CD4-positive, alpha-beta T cell (primary cell): ENCODE results near the gene CXCL12. TPM values are rescaled to one million over a fixed set of nuclear protein-coding genes. Genes with fewer than 3 reads are reported as not detected.

Source experiments
- ATAC-seq: fragments of 200-7000 bp; cut with Tn5 transposase; one replicate; pipeline ENCODE4 v1.10.0; 2022; ENCODE audit warnings: mild to moderate bottlenecking; ENCODE audit not compliant: poor library complexity
- CTCF ChIA-PET: fragments of 350-600 bp; sonication (Branson Sonifier 250); formaldehyde crosslinking; loops from one replicate; lab custom pipeline; 2021; ENCODE audit warnings: antibody characterized with exemption, inconsistent platforms; lab: Charles Lee
- POLR2A ChIA-PET: fragments of 350-600 bp; sonication (Branson Sonifier 250); formaldehyde crosslinking; loops from one replicate; lab custom pipeline; 2021; ENCODE audit warnings: antibody characterized with exemption, inconsistent platforms; lab: Charles Lee
- DNase-seq, 14 experiments: peaks; one replicate each; pipeline ENCODE4 v3.0.0-alpha.2; 2013 to 2020; ENCODE audit warnings: mixed read lengths in 2 of 14
- H3K27ac ChIP-seq, 2 donors: one replicate each; pipeline versions ENCODE4 v1.5.1 to v1.7.0; 2013; ENCODE audit warnings: low read length in 2 of 2, low read depth in 1 of 2, mild to moderate bottlenecking in 1 of 2
- H3K27me3 ChIP-seq, 2 experiments: 1 replicate in 1 of 2; 2 replicates in 1 of 2; pipeline versions ENCODE4 v1.6.1 to v1.7.0; 2013; ENCODE audit warnings: low read length in 2 of 2, control low read depth in 1 of 2, mild to moderate bottlenecking in 1 of 2, moderate library complexity in 1 of 2; ENCODE audit not compliant: insufficient read depth in 2 of 2, control insufficient read depth in 1 of 2
- H3K36me3 ChIP-seq: one replicate; pipeline ENCODE4 v1.6.1; 2013; ENCODE audit warnings: low read length, control low read depth; ENCODE audit not compliant: insufficient read depth
- H3K4me1 ChIP-seq: one replicate; pipeline ENCODE4 v1.6.1; 2013; ENCODE audit warnings: low read length, control low read depth; ENCODE audit not compliant: insufficient read depth
- H3K4me3 ChIP-seq: one replicate; pipeline ENCODE4 v1.5.1; 2013; ENCODE audit warnings: mild to moderate bottlenecking, low read length, moderate library complexity
- H3K9me3 ChIP-seq, 2 experiments: 1 replicate in 1 of 2; 2 replicates in 1 of 2; pipeline versions ENCODE4 v1.6.1 to v1.7.0; 2013; ENCODE audit warnings: low read length in 2 of 2, mild to moderate bottlenecking in 2 of 2, control low read depth in 1 of 2, moderate library complexity in 1 of 2; ENCODE audit not compliant: control insufficient read depth in 1 of 2, insufficient read depth in 1 of 2
- H3K27ac Mint-ChIP-seq: one replicate; pipeline ENCODE4 v1.8.0; 2020; ENCODE audit warnings: mixed read lengths
- H3K27me3 Mint-ChIP-seq: one replicate; pipeline ENCODE4 v1.8.0; 2021; ENCODE audit warnings: mixed read lengths
- H3K36me3 Mint-ChIP-seq: one replicate; pipeline ENCODE4 v1.8.0; 2021; ENCODE audit warnings: low read depth, mixed read lengths
- H3K4me1 Mint-ChIP-seq: one replicate; pipeline ENCODE4 v1.8.0; 2021; ENCODE audit warnings: low read depth, mixed read lengths
- H3K4me3 Mint-ChIP-seq: one replicate; pipeline ENCODE4 v1.8.0; 2020; ENCODE audit warnings: mild to moderate bottlenecking, mixed read lengths
- H3K9me3 Mint-ChIP-seq: one replicate; pipeline ENCODE4 v1.8.0; 2020; ENCODE audit warnings: mixed read lengths
- intact Hi-C, 2 experiments: fragments of 100-400 bp; cut with DNase I in 1 of 2; cut with micrococcal nuclease in 1 of 2; formaldehyde crosslinking; loops; one replicate each; pipeline versions ENCODE4 v1.15.1 to v1.9.0; 2023 to 2025; cut with DNase I, micrococcal nuclease
- total RNA-seq, 174 experiments: library from RNA in 2 of 174; stranded (reverse) in 2 of 174; gene quantifications; one replicate each; pipeline ENCODE4 v1.2.3 and lab custom pipeline; 2021 to 2026
- TF ChIP-seq, protein P1 (sequence below): fragments of 200-600 bp; IDR thresholded peaks from one replicate; pipeline ENCODE4 v1.8.0; 2022; ENCODE audit warnings: antibody characterized with exemption, mild to moderate bottlenecking

Gene CXCL12
- total RNA-seq, 2 experiments from 2014 or later: not detected

DNA sequence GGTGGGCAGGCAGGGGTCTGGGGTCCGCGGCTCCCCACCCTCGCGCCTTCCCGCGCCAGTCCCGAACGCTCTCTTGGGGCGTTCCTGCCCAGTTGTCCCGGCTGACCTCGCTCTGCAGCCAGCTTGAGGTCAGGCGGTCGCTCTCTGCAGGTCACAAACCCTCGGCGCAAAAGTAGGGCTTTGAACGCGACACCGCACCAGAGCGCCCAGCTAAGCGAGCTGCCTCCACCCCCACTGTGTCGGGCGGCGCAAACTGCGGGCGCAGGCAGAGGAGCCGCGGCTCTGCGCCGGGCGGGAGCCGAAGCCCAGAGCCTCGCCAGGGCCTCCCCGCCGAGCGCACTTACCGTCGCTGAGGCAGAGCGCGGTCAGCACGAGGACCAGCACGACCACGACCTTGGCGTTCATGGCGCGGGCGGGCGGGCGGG, 284 bp downstream of the CXCL12 start:
- ChIA-PET POLR2A (no interaction called here), CTCF (no interaction called here)
- peaks cover 3% of the 10 kb centered on the region for H3K4me1 ChIP-seq
- H3K27ac ChIP-seq: no peak overlapping the region
- peaks cover 0 to 31% of the 10 kb centered on the region in 2 experiments for H3K9me3 ChIP-seq
- no peak overlapping the region for H3K4me3 Mint-ChIP-seq
- ATAC-seq (no peak), DNase-seq (no peak)
- H3K4me1 Mint-ChIP-seq: peaks cover 4% of the 10 kb centered on the region
- no peak overlapping the region for H3K4me3 ChIP-seq
- no peak overlapping the region for H3K27ac Mint-ChIP-seq
- H3K27me3 Mint-ChIP-seq: peaks cover 57% of the 10 kb centered on the region
- H3K27me3 ChIP-seq: peaks cover 26 to 53% of the 10 kb centered on the region in 2 experiments
- intact Hi-C loops: loop anchor here in 1 of 2 experiments (5.0 kb wide), 1 partner anchor 692 kb away; no protein-coding TSS in a partner anchor
- no peaks in the 10 kb centered on the region for H3K36me3 Mint-ChIP-seq
- no peaks in the 10 kb centered on the region for H3K9me3 Mint-ChIP-seq
- TF ChIP-seq, protein P1, sequence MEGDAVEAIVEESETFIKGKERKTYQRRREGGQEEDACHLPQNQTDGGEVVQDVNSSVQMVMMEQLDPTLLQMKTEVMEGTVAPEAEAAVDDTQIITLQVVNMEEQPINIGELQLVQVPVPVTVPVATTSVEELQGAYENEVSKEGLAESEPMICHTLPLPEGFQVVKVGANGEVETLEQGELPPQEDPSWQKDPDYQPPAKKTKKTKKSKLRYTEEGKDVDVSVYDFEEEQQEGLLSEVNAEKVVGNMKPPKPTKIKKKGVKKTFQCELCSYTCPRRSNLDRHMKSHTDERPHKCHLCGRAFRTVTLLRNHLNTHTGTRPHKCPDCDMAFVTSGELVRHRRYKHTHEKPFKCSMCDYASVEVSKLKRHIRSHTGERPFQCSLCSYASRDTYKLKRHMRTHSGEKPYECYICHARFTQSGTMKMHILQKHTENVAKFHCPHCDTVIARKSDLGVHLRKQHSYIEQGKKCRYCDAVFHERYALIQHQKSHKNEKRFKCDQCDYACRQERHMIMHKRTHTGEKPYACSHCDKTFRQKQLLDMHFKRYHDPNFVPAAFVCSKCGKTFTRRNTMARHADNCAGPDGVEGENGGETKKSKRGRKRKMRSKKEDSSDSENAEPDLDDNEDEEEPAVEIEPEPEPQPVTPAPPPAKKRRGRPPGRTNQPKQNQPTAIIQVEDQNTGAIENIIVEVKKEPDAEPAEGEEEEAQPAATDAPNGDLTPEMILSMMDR: no peak
- H3K36me3 ChIP-seq: no peaks in the 10 kb centered on the region

DNA sequence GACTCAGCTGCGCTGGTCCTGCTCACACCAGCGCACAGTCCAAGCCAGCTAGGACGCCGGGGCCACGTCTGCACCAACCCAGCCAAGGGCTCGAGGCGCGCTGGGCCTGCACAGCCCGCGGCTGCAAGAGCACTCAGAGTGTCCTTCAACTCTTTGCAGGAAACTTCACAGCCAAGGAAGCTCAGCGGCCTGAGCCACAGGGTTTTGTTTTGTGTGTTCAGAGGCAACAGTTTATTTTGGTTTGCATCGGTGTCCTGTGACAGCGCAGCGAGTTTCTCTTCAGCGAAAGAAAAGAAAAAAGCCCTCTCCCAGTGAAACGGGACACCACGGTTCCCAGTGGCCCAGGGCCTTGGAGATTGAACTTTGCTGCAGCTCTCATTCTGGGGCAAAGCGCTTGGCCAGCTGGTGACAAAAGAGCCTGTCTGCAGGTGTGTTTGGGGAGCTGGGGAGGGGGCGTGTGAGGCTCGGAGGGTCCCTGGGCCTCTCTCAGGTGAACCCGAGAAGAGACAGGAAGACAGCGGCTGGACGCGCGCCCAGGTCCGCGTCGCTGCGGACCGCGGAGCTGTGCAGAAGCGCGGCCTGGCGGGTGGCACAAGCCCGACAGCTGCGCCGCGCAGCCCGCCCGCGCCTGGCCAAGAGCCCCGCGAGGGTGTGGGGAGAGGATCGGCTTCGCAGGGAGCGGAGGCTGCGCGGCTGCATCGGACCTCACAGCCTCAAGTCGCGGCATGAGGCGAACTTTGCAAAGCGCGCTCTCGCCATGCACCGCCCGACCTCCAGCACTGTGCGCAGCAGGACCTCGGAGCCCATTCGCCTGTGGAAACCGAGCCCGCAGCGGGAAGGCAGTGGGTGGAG, 922 bp downstream of the CXCL12 start:
- no peak for ATAC-seq
- Mint-ChIP-seq H3K27me3 (peaks cover 57% of the 10 kb centered on the region), H3K36me3 (no peaks in the 10 kb centered on the region), H3K9me3 (no peaks in the 10 kb centered on the region), H3K27ac (no peak overlapping the region), H3K4me1 (peaks cover 4% of the 10 kb centered on the region), H3K4me3 (no peak overlapping the region)
- H3K4me3 ChIP-seq: no peak overlapping the region
- peaks cover 23 to 51% of the 10 kb centered on the region in 2 experiments for H3K27me3 ChIP-seq
- H3K4me1 ChIP-seq: peaks cover 3% of the 10 kb centered on the region
- H3K36me3 ChIP-seq: no peaks in the 10 kb centered on the region
- peaks cover 0 to 28% of the 10 kb centered on the region in 2 experiments for H3K9me3 ChIP-seq
- no peak overlapping the region for H3K27ac ChIP-seq
- TF ChIP-seq, protein P1: no peak
- ChIA-PET CTCF (no interaction called here), POLR2A (no interaction called here)
- DNase-seq: no peak
- intact Hi-C loops: no loop called here

DNA sequence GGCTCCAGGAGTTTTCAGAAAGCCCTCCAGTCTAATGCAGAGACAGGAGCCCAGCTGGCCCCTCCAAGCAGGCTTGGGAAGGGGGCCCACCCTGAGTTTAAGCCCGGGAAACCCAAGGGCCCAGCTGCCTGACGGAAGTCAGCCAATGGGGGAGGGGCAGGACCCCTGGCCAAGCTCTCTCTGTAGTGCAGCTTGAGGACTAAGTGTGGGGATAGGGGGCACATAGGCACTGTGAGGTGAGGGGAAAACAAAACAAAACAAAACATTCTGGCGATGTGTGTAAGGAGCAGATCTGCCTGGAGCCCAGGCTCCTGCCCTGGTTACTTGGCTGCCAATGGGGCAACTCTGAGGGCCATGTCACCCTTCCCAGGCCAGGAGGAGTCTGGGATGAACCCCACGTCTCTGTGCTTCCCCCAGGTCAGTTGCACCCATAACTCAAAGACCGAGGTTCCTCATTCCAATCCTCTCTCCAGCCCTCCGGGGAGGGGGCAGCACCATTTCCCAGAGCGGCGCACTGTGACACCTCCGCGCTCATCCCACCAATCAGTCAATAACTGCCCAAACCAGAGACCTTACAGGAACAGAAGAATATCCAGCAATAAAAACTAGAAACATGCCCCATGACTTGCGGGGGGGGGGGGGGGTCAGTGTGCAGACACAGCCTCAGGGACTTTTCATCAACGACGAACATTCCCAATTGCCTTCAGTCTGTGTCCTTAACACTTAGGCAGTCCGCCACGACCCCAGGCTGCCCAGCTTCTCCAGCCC, 1.7 kb downstream of the CXCL12 start:
- intact Hi-C loops: no loop called here
- CTCF ChIA-PET: no interaction called here
- no peaks in the 10 kb centered on the region for H3K9me3 Mint-ChIP-seq
- Histone ChIP-seq H3K36me3 (no peaks in the 10 kb centered on the region), H3K4me3 (no peak overlapping the region), H3K4me1 (peaks cover 3% of the 10 kb centered on the region), H3K27ac (no peak overlapping the region), H3K9me3 (peaks cover 0 to 31% of the 10 kb centered on the region in 2 experiments), H3K27me3 (peaks cover 23 to 46% of the 10 kb centered on the region in 2 experiments)
- no peak for DNase-seq
- POLR2A ChIA-PET: no interaction called here
- no peak for ATAC-seq
- no peaks in the 10 kb centered on the region for H3K36me3 Mint-ChIP-seq
- H3K4me1 Mint-ChIP-seq: peaks cover 4% of the 10 kb centered on the region
- peaks cover 52% of the 10 kb centered on the region for H3K27me3 Mint-ChIP-seq
- H3K4me3 Mint-ChIP-seq: no peak overlapping the region
- TF ChIP-seq, protein P1: no peak
- no peak overlapping the region for H3K27ac Mint-ChIP-seq
